ENCODE results near the gene MREG. TPM values are rescaled to one million over a fixed set of nuclear protein-coding genes. Genes with fewer than 3 reads are reported as not detected.

Gene MREG
- total and polyA plus RNA-seq, 4 donors: 0.87 to 3.1 (median 2.7) TPM

DNA sequence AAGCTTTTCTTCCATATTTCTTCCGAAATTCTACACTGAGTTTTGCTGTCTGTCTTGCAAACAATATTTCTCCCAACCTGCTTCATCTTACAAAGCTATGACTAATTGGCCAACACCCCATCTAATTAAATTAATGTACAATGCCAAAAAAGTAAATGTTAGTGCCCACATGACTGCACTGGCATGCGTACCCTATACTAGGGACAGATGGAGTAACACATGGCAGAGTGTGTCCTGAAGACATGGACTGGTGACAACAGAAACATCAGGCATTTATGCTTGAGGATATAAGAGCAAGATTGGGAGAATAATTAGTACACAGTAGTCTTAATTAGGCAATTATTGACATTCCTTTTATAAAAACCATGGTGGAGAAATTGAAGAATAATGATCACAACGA lies 66.8 kb downstream of the MREG start:
- no peaks in the 10 kb centered on the region for H3K4me1 ChIP-seq (ENCODE audit: control insufficient read depth in 4 of 4, insufficient read depth in 4 of 4, low read length in 3 of 4)
- no peaks in the 10 kb centered on the region for H3K27me3 ChIP-seq (ENCODE audit: control insufficient read depth in 4 of 4, insufficient read depth in 4 of 4, low read length in 3 of 4)
- peaks cover 1 to 38% (median 34%) of the 10 kb centered on the region in 4 donors for H3K36me3 ChIP-seq (ENCODE audit: control insufficient read depth in 4 of 4, insufficient read depth in 3 of 4, low read depth in 1 of 4, low read length in 3 of 4)
- no peak for DNase-seq (ENCODE audit: low spot score)
- H3K9ac ChIP-seq (ENCODE audit: low read depth in 1 of 2, low read length in 2 of 2): no peak overlapping the region
- no peaks in the 10 kb centered on the region for H3K9me3 ChIP-seq (ENCODE audit: control insufficient read depth in 4 of 4, low read length in 3 of 4)
- no peak overlapping the region for H3K27ac ChIP-seq (ENCODE audit: low read depth in 1 of 2, low read length in 2 of 2)
- no peak for TF ChIP-seq GABPA (IDR thresholded peaks at IDR 0.05 in 1 of 2, conservative IDR thresholded peaks at IDR 0.05 in 1 of 2)
- TF ChIP-seq HNF4G (IDR thresholded peaks at IDR 0.05): no peak
- TF ChIP-seq FOXA1 (IDR thresholded peaks at IDR 0.05): no peak
- TF ChIP-seq YY1 (IDR thresholded peaks at IDR 0.05): no peak
- TF ChIP-seq TAF1 (conservative IDR thresholded peaks at IDR 0.05): no peak
- no peak for TF ChIP-seq JUND (IDR thresholded peaks at IDR 0.05)
- TF ChIP-seq HNF4A (conservative IDR thresholded peaks at IDR 0.05): no peak
- no peak for TF ChIP-seq RXRA (IDR thresholded peaks at IDR 0.05)
- no peak for TF ChIP-seq NR2F2 (IDR thresholded peaks at IDR 0.05)
- TF ChIP-seq, protein P1, sequence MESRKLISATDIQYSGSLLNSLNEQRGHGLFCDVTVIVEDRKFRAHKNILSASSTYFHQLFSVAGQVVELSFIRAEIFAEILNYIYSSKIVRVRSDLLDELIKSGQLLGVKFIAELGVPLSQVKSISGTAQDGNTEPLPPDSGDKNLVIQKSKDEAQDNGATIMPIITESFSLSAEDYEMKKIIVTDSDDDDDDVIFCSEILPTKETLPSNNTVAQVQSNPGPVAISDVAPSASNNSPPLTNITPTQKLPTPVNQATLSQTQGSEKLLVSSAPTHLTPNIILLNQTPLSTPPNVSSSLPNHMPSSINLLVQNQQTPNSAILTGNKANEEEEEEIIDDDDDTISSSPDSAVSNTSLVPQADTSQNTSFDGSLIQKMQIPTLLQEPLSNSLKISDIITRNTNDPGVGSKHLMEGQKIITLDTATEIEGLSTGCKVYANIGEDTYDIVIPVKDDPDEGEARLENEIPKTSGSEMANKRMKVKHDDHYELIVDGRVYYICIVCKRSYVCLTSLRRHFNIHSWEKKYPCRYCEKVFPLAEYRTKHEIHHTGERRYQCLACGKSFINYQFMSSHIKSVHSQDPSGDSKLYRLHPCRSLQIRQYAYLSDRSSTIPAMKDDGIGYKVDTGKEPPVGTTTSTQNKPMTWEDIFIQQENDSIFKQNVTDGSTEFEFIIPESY (IDR thresholded peaks at IDR 0.05): no peak
- TF ChIP-seq, protein P2, sequence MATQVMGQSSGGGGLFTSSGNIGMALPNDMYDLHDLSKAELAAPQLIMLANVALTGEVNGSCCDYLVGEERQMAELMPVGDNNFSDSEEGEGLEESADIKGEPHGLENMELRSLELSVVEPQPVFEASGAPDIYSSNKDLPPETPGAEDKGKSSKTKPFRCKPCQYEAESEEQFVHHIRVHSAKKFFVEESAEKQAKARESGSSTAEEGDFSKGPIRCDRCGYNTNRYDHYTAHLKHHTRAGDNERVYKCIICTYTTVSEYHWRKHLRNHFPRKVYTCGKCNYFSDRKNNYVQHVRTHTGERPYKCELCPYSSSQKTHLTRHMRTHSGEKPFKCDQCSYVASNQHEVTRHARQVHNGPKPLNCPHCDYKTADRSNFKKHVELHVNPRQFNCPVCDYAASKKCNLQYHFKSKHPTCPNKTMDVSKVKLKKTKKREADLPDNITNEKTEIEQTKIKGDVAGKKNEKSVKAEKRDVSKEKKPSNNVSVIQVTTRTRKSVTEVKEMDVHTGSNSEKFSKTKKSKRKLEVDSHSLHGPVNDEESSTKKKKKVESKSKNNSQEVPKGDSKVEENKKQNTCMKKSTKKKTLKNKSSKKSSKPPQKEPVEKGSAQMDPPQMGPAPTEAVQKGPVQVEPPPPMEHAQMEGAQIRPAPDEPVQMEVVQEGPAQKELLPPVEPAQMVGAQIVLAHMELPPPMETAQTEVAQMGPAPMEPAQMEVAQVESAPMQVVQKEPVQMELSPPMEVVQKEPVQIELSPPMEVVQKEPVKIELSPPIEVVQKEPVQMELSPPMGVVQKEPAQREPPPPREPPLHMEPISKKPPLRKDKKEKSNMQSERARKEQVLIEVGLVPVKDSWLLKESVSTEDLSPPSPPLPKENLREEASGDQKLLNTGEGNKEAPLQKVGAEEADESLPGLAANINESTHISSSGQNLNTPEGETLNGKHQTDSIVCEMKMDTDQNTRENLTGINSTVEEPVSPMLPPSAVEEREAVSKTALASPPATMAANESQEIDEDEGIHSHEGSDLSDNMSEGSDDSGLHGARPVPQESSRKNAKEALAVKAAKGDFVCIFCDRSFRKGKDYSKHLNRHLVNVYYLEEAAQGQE (IDR thresholded peaks at IDR 0.05): no peak
- TF ChIP-seq EGR1 (IDR thresholded peaks at IDR 0.05; ENCODE audit: low read depth in 2 of 2): no peak
- TF ChIP-seq, protein P3, sequence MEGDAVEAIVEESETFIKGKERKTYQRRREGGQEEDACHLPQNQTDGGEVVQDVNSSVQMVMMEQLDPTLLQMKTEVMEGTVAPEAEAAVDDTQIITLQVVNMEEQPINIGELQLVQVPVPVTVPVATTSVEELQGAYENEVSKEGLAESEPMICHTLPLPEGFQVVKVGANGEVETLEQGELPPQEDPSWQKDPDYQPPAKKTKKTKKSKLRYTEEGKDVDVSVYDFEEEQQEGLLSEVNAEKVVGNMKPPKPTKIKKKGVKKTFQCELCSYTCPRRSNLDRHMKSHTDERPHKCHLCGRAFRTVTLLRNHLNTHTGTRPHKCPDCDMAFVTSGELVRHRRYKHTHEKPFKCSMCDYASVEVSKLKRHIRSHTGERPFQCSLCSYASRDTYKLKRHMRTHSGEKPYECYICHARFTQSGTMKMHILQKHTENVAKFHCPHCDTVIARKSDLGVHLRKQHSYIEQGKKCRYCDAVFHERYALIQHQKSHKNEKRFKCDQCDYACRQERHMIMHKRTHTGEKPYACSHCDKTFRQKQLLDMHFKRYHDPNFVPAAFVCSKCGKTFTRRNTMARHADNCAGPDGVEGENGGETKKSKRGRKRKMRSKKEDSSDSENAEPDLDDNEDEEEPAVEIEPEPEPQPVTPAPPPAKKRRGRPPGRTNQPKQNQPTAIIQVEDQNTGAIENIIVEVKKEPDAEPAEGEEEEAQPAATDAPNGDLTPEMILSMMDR (IDR thresholded peaks at IDR 0.05; ENCODE audit: low read depth, low read length, missing input control): no peak
- no peak for TF ChIP-seq FOXA2 (IDR thresholded peaks at IDR 0.05)
- TF ChIP-seq SP1 (IDR thresholded peaks at IDR 0.05): no peak
- H3K4me3 ChIP-seq (ENCODE audit: low read depth in 1 of 3, low read length in 3 of 3): no peak overlapping the region
- 80% methylated on average over 3 of the region's 3 CpGs for WGBS

DNA sequence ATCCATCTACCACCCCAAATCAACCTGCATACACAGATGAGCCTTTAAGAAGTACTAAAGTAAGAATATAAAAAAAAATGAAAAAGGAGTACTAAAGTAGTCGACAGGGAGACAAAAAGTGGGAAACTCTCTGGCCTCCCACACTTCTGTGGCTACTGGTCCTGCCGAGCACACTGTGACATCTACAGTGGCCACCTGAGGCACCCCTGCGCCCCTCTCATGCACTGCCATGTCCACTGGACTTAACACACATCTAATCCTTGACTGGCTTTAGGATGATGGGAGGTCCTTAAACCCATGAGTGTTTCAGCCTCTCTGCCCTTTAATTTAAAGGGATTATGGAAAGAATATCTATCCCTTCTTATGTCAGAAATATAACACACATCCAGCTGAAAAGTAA lies 71.2 kb downstream of the MREG start:
- Histone ChIP-seq H3K4me1 (ENCODE audit: control insufficient read depth in 4 of 4, insufficient read depth in 4 of 4, low read length in 3 of 4) (no peaks in the 10 kb centered on the region), H3K9me3 (ENCODE audit: control insufficient read depth in 4 of 4, low read length in 3 of 4) (no peaks in the 10 kb centered on the region), H3K4me3 (ENCODE audit: low read depth in 1 of 3, low read length in 3 of 3) (no peak overlapping the region), H3K36me3 (ENCODE audit: control insufficient read depth in 4 of 4, insufficient read depth in 3 of 4, low read depth in 1 of 4, low read length in 3 of 4) (peaks cover 1 to 44% (median 41%) of the 10 kb centered on the region in 4 donors), H3K9ac (ENCODE audit: low read depth in 1 of 2, low read length in 2 of 2) (no peak overlapping the region), H3K27ac (ENCODE audit: low read depth in 1 of 2, low read length in 2 of 2) (no peak overlapping the region), H3K27me3 (ENCODE audit: control insufficient read depth in 4 of 4, insufficient read depth in 4 of 4, low read length in 3 of 4) (no peaks in the 10 kb centered on the region)
- WGBS: 95% methylated on average over 3 of the region's 3 CpGs
- DNase-seq (ENCODE audit: low spot score): no peak
- TF ChIP-seq RAD21 (IDR thresholded peaks at IDR 0.05): no peak
- TF ChIP-seq, protein P2 (IDR thresholded peaks at IDR 0.05): no peak
- no peak for TF ChIP-seq YY1 (IDR thresholded peaks at IDR 0.05)
- no peak for TF ChIP-seq EGR1 (IDR thresholded peaks at IDR 0.05; ENCODE audit: low read depth in 2 of 2)
- TF ChIP-seq NR2F2 (IDR thresholded peaks at IDR 0.05): no peak
- TF ChIP-seq, protein P3 (IDR thresholded peaks at IDR 0.05; ENCODE audit: low read depth, low read length, missing input control): no peak
- TF ChIP-seq, protein P1 (IDR thresholded peaks at IDR 0.05): no peak
- TF ChIP-seq GABPA (IDR thresholded peaks at IDR 0.05 in 1 of 2, conservative IDR thresholded peaks at IDR 0.05 in 1 of 2): no peak
- no peak for TF ChIP-seq FOXA2 (IDR thresholded peaks at IDR 0.05)

Data from liver (tissue), 9 donors.